Prostate gland (tissue), 2 donors: Measurements from ENCODE around the gene FADS1.

Experiments used
- POLR2A ChIP-seq: fragments of 450-650 bp; IDR thresholded peaks from one replicate; pipeline ENCODE4 v1.6.1; 2016; ENCODE audit warnings: antibody characterized with exemption, mild to moderate bottlenecking
- TF ChIP-seq, protein P1 (sequence below), 4 experiments: fragments of 200-600 bp in 2 of 4; fragments of 450-650 bp in 2 of 4; sonication (generic) in 2 of 4; IDR thresholded peaks; 1 replicate in 3 of 4; 2 replicates in 1 of 4; pipeline ENCODE4 v1.5.1; 2016 to 2019; ENCODE audit warnings: antibody characterized with exemption in 4 of 4, mild to moderate bottlenecking in 2 of 4, moderate library complexity in 2 of 4

- TF ChIP-seq, protein P1, sequence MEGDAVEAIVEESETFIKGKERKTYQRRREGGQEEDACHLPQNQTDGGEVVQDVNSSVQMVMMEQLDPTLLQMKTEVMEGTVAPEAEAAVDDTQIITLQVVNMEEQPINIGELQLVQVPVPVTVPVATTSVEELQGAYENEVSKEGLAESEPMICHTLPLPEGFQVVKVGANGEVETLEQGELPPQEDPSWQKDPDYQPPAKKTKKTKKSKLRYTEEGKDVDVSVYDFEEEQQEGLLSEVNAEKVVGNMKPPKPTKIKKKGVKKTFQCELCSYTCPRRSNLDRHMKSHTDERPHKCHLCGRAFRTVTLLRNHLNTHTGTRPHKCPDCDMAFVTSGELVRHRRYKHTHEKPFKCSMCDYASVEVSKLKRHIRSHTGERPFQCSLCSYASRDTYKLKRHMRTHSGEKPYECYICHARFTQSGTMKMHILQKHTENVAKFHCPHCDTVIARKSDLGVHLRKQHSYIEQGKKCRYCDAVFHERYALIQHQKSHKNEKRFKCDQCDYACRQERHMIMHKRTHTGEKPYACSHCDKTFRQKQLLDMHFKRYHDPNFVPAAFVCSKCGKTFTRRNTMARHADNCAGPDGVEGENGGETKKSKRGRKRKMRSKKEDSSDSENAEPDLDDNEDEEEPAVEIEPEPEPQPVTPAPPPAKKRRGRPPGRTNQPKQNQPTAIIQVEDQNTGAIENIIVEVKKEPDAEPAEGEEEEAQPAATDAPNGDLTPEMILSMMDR (IDR thresholded peaks at IDR 0.05) = no peak
- no peak for TF ChIP-seq POLR2A
Measured at GRCh38 chr11:61793083-61793828, 23.5 kb downstream of the FADS1 start.
